GM18907 (cell line): ENCODE data around the gene TSGA10.
"Not testable (repeated sequence)": the region's sequence is repeated elsewhere in the genome, so short reads cannot be mapped to it uniquely, and the experiment has no call there.

ENCODE experiments used
- ATAC-seq: cut with Tn5 transposase; IDR thresholded peaks from one replicate; pipeline ENCODE4 v1.9.1; 2021; ENCODE audit warnings: mild to moderate bottlenecking, moderate library complexity; ENCODE audit not compliant: unreplicated experiment

Gene TSGA10

GRCh38 chr2:99154643-99155536 is at the start of gene TSGA10, which contains the start of gene LIPT1:
Gene TSGA10, minus strand, starts transcription at chr2:99154942. Its CDS starts 45,503 bp downstream, at chr2:99109439.
Gene LIPT1, plus strand, starts transcription at chr2:99154967. Its CDS starts 6,991 bp downstream, at chr2:99161958.
- peak; percentile 95 for ATAC-seq

- ATAC-seq, result no peak
These were observed 47.4 kb upstream of the TSGA10 start for GRCh38 chr2:99201959-99202678.

- ATAC-seq, result no peak
These were observed 45.5 kb upstream of the TSGA10 start for GRCh38 chr2:99200076-99200800.

- ATAC-seq, result no peak
These were observed 43.5 kb upstream of the TSGA10 start for GRCh38 chr2:99198103-99198841.

GRCh38 chr2:99192364-99192763 is 37.6 kb upstream of the TSGA10 start:
- not testable (repeated sequence) for ATAC-seq

- ATAC-seq, result no peak
These were observed 35.8 kb upstream of the TSGA10 start for GRCh38 chr2:99190548-99190947.

- ATAC-seq, result no peak
These were observed 33.6 kb upstream of the TSGA10 start for GRCh38 chr2:99188357-99188756.

GRCh38 chr2:99187011-99187410 is 32.3 kb upstream of the TSGA10 start:
- ATAC-seq, result no peak

GRCh38 chr2:99184811-99185210 is 30.1 kb upstream of the TSGA10 start:
- no peak for ATAC-seq

GRCh38 chr2:99183025-99183424 is 28.3 kb upstream of the TSGA10 start:
- no peak for ATAC-seq

GRCh38 chr2:99181624-99182000 is 26.9 kb upstream of the TSGA10 start:
- ATAC-seq, result no peak

GRCh38 chr2:99180755-99181623 is 26.2 kb upstream of the TSGA10 start, which contains the start of the genes MITD1 and MRPL30:
Gene MITD1, minus strand, starts transcription at chr2:99181058. Its CDS starts 77 bp downstream, at chr2:99180981.
Gene MRPL30, plus strand, starts transcription at chr2:99181184. Its CDS starts 5,020 bp downstream, at chr2:99186204.
- ATAC-seq, result peak; percentile 88

GRCh38 chr2:99171377-99172140 is 16.8 kb upstream of the TSGA10 start:
- no peak for ATAC-seq

- ATAC-seq, result peak; percentile 54
These were observed 14.8 kb upstream of the TSGA10 start for GRCh38 chr2:99169534-99169933.

GRCh38 chr2:99166218-99166617 is 11.5 kb upstream of the TSGA10 start:
- no peak for ATAC-seq

GRCh38 chr2:99159594-99159993 is 4.9 kb upstream of the TSGA10 start:
- no peak for ATAC-seq

- no peak for ATAC-seq
These were observed 3.9 kb upstream of the TSGA10 start for GRCh38 chr2:99158599-99158998.

GRCh38 chr2:99156891-99157290 is 2.1 kb upstream of the TSGA10 start:
- no peak for ATAC-seq
